Adrenal gland (tissue), 12 donors: ENCODE measurements around the gene CTU2. TPM values are rescaled to one million over a fixed set of nuclear protein-coding genes. Genes with fewer than 3 reads are reported as not detected.

Experiments used
- DNase-seq, 7 donors: peaks; one replicate each; pipeline ENCODE4 v3.0.0-alpha.2; 2019 to 2020
- H3K27ac ChIP-seq, 5 donors: fragments of 200-600 bp; sonication (generic) in 4 of 5; 1 replicate in 3 of 5; 2 replicates in 2 of 5; pipeline versions ENCODE4 v1.5.1 to v1.8.0; 2016 to 2020; ENCODE audit warnings: mild to moderate bottlenecking in 1 of 5
- H3K27me3 ChIP-seq: fragments of 200-600 bp; 2 replicates; pipeline ENCODE4 v1.8.0; 2021
- H3K36me3 ChIP-seq, 2 donors: fragments of 200-600 bp; replicated peaks in 1 of 2; 1 replicate in 1 of 2; 2 replicates in 1 of 2; pipeline versions ENCODE4 v1.5.1 to v1.8.0; 2018 to 2022
- H3K4me1 ChIP-seq, 2 donors: fragments of 200-600 bp; replicated peaks in 1 of 2; 1 replicate in 1 of 2; 2 replicates in 1 of 2; pipeline versions ENCODE4 v1.5.1 to v1.8.0; 2018 to 2021
- H3K4me3 ChIP-seq, 4 donors: fragments of 200-600 bp; sonication (generic) in 3 of 4; one replicate each; pipeline ENCODE4 v1.5.1; 2016 to 2018
- H3K9me3 ChIP-seq, 3 donors: fragments of 200-600 bp; sonication (generic) in 1 of 3; replicated peaks in 1 of 3; 1 replicate in 2 of 3; 2 replicates in 1 of 3; pipeline versions ENCODE4 v1.5.1 to v1.8.0; 2016 to 2021
- POLR2A ChIP-seq, 2 donors: fragments of 450-650 bp; IDR thresholded peaks; one replicate each; pipeline ENCODE4 v1.6.1; 2017; ENCODE audit warnings: antibody characterized with exemption in 2 of 2, mild to moderate bottlenecking in 2 of 2, moderate library complexity in 1 of 2
- WGBS, 4 donors: extraction: QIAGEN DNeasy Blood & Tissue Kit in 2 of 4; methylation state at CpG; one replicate each; pipeline versions ENCODE4 v1.1.5 to v1.1.7; 2013 to 2017; 5-methylcytosine and 5-hydroxymethylcytosine counted together
- intact Hi-C, 2 donors: fragments of 100-400 bp; cut with DNase I; formaldehyde crosslinking; loops; one replicate each; pipeline versions ENCODE4 v1.14.1 to v1.15.0; 2022 to 2023
- polyA plus RNA-seq, 3 donors: library from polyadenylated mRNA; stranded (reverse); fragments of 200-250 nt in 2 of 3; fragments of 350-450 nt in 1 of 3; fragmentation: Illumina TruSeq in 1 of 3; extraction: RNeasy Lipid Tissue Mini Kit (QIAGEN cat#74804) in 1 of 3; gene quantifications; one replicate each; pipeline ENCODE4 v1.2.3, GENCODE V29; 2013 to 2014
- total RNA-seq, 9 donors: library from RNA; depleted of rRNA in 4 of 9; stranded (reverse); fragments of >200 nt in 4 of 9; fragments of 120-200 nt in 1 of 9; fragmentation: NEBNext Ultra II Directional in 1 of 9; extraction: Animal tissue kit (Norgen Biotek cat#: 25700) in 1 of 9; gene quantifications; one replicate each; pipeline versions ENCODE4 v1.1.0 to v1.2.4, GENCODE V29; 2013 to 2023
- TF ChIP-seq, protein P1 (sequence below), 6 experiments: fragments of 450-650 bp in 4 of 6; fragments of 200-600 bp in 2 of 6; sonication (generic) in 1 of 6; IDR thresholded peaks; 1 replicate in 5 of 6; 2 replicates in 1 of 6; pipeline versions ENCODE4 v1.5.1 to v1.8.0; 2016 to 2021; ENCODE audit warnings: antibody characterized with exemption in 6 of 6, mild to moderate bottlenecking in 2 of 6, moderate library complexity in 1 of 6
- donor health status: healthy with polysubstance abuse.
- donor health status: Bipolar disorder and iron deficiency.
- donor health status: DM: yes; HTN: yes; CAD: no.
- donor health status: DM: no; HTN: no; CAD: no.
- donor health status: DM: no; HTN: no; CAD: no.
- donor health status: DM: yes; HTN: yes; CAD: no.

CTU2 gene
- total and polyA plus RNA-seq, 12 donors = 3.6 to 43.8 (median 14.0) TPM

DNA sequence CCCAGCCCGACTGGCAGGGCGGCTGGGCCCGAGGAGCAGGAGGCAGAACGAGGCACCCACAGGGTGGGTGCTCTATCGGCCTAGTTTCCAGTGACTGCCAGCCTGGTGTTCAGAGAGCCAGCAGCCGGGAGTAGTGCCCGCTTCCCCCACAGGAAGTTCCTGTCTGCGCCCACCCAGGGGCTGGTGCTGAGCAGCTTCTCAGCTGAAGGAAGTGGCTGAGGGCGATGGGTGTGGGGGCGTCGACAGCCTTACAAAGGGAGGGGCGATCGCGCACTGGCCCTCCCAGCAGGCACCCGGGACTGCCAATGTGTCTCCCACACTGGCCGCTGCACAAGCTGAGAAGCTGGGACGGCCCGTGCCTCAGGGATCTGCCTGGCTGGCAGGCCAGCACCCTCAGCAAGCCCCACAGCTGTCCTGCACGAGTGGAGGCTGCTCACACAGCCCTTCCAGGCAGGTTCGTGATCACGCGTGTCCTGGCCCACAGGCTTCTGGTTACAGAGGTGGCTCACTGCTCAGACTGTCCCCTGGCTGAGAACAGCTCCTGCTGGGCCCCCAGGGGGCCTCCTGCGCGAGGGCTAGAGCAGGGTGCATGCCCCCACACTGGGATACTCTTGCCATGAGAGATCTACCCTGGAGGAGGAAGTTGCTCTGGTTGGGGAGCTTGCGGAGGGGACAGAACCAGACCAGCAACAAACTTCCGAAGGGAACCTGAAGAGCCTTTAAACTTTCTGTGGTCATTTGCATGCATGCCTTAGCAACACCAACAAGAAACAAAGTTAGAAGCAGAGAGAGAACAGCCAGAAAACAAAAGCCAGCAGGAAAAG, 2.6 kb upstream of the CTU2 start:
- intact Hi-C loops = no loop called here
- 45 to 78% (median 63%) methylated on average over 2 to 26 of the region's 26 CpGs for WGBS, 4 donors
- H3K9me3 ChIP-seq = no peaks in the 10 kb centered on the region
- H3K36me3 ChIP-seq = peaks cover 0 to 16% of the 10 kb centered on the region in 2 donors
- H3K4me3 ChIP-seq = no peak overlapping the region
- no peaks in the 10 kb centered on the region for H3K27me3 ChIP-seq
- H3K4me1 ChIP-seq = peaks cover 29 to 54% of the 10 kb centered on the region in 2 donors
- no peak for TF ChIP-seq POLR2A (IDR thresholded peaks at IDR 0.05)
- TF ChIP-seq, protein P1, sequence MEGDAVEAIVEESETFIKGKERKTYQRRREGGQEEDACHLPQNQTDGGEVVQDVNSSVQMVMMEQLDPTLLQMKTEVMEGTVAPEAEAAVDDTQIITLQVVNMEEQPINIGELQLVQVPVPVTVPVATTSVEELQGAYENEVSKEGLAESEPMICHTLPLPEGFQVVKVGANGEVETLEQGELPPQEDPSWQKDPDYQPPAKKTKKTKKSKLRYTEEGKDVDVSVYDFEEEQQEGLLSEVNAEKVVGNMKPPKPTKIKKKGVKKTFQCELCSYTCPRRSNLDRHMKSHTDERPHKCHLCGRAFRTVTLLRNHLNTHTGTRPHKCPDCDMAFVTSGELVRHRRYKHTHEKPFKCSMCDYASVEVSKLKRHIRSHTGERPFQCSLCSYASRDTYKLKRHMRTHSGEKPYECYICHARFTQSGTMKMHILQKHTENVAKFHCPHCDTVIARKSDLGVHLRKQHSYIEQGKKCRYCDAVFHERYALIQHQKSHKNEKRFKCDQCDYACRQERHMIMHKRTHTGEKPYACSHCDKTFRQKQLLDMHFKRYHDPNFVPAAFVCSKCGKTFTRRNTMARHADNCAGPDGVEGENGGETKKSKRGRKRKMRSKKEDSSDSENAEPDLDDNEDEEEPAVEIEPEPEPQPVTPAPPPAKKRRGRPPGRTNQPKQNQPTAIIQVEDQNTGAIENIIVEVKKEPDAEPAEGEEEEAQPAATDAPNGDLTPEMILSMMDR (IDR thresholded peaks at IDR 0.05) = no peak
- DNase-seq = peak in 3 of 7 donors; percentile 54 to 72 (median 56)
- H3K27ac ChIP-seq = peak overlapping the region in 4 of 5 donors; percentile 19 to 97 (median 65)

DNA sequence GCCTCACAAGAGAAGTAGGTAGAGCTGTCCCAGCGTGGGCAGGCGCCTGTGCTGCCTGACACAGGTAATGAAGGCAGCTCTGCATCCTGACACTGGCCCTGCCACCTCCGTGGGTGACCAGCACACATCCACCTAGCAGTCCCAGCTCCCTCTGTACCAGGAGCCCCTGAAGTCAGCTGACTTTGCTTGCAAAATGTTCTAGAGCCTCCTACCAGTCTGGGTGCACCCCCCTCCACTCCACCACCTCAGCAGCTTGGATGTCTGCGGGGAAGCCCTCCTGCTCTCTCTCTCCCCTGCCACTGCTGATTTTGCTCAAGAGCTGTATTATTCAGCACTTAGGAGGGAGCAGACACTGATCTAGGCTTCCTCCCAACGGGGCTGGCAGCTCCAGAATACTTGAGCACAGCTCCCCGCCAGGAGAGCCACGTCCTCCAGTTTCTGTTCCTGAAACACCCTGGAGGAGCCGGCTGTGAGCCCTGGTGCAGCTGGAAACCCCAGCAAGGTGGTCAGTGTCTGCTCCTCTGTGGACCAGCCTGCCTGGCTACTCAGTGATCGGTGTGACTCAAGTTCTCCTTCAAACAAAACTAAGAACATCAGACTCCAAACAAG, 1.1 kb upstream of the CTU2 start:
- intact Hi-C loops = no loop called here
- Histone ChIP-seq H3K27me3 (no peaks in the 10 kb centered on the region), H3K9me3 (no peaks in the 10 kb centered on the region), H3K27ac (peak overlapping the region in 4 of 5 donors; percentile 22 to 97 (median 56)), H3K36me3 (peaks cover 0 to 1% of the 10 kb centered on the region in 2 donors), H3K4me3 (peak overlapping the region; percentile 16 to 98 (median 63)), H3K4me1 (peaks cover 29 to 52% of the 10 kb centered on the region in 2 donors)
- WGBS, 4 donors = 13 to 41% (median 33%) methylated on average over 5 to 9 of the region's 9 CpGs
- peak in 1 of 2 donors; percentile 37 for TF ChIP-seq POLR2A (IDR thresholded peaks at IDR 0.05)
- TF ChIP-seq, protein P1 (IDR thresholded peaks at IDR 0.05) = no peak
- peak in 4 of 7 donors; percentile 51 to 63 (median 54) for DNase-seq

DNA sequence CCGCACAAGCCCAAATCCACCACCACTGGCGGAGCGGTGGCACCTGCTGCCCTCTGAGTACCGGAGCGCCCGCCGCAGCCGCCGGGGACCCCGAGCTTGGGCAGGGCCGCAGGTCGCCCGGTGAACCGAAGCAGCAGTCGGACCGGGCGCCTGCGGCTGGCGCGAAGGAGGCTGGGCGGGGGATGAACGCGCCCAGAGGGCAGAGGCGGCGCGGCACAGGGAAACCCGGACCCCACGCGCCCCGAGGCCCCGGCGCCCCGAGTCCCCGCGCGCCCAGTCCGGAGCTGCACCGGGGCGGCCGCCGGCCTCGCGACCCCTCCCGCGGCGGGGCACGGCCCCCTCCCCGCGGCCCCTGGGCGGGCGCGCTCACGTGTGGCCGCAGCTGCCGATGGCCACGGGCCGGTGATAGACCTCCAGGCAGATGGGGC, 488 bp upstream of the CTU2 start:
- no peaks in the 10 kb centered on the region for H3K36me3 ChIP-seq
- peak overlapping the region; percentile 16 to 98 (median 63) for H3K4me3 ChIP-seq
- peaks cover 25 to 46% of the 10 kb centered on the region in 2 donors for H3K4me1 ChIP-seq
- no peak for DNase-seq
- H3K27ac ChIP-seq = peak overlapping the region in 4 of 5 donors; percentile 34 to 97 (median 72)
- no peaks in the 10 kb centered on the region for H3K27me3 ChIP-seq
- 0 to 14% (median 1%) methylated on average over 1 to 44 of the region's 57 CpGs for WGBS, 4 donors
- intact Hi-C loops = no loop called here
- H3K9me3 ChIP-seq = no peaks in the 10 kb centered on the region
- TF ChIP-seq, protein P1 (IDR thresholded peaks at IDR 0.05) = no peak
- no peak for TF ChIP-seq POLR2A (IDR thresholded peaks at IDR 0.05)
